GM12892 (cell line): ENCODE data around the gene HSPA1L.

Experiments used
- POLR2A ChIP-seq: IDR thresholded peaks from 2 replicates; pipeline ENCODE4 v1.6.1; 2011; ENCODE audit warnings: low read depth, low read length, control low read depth
- TAF1 ChIP-seq: IDR thresholded peaks from 2 replicates; pipeline ENCODE4 v1.6.1; 2011; ENCODE audit warnings: low read depth, mild to moderate bottlenecking, control low read depth, low read length, borderline replicate concordance

GRCh38 chr6:31861150-31861549 lies 46.1 kb upstream of the HSPA1L start:
- TF ChIP-seq POLR2A (no peak), TAF1 (no peak)
